Right forelimb (tissue), 1 donor: ENCODE results near the gene COL5A1.

Source experiments
- DNase-seq: peaks from one replicate; pipeline ENCODE4 v3.0.0-alpha.2; 2018

Gene COL5A1

DNA sequence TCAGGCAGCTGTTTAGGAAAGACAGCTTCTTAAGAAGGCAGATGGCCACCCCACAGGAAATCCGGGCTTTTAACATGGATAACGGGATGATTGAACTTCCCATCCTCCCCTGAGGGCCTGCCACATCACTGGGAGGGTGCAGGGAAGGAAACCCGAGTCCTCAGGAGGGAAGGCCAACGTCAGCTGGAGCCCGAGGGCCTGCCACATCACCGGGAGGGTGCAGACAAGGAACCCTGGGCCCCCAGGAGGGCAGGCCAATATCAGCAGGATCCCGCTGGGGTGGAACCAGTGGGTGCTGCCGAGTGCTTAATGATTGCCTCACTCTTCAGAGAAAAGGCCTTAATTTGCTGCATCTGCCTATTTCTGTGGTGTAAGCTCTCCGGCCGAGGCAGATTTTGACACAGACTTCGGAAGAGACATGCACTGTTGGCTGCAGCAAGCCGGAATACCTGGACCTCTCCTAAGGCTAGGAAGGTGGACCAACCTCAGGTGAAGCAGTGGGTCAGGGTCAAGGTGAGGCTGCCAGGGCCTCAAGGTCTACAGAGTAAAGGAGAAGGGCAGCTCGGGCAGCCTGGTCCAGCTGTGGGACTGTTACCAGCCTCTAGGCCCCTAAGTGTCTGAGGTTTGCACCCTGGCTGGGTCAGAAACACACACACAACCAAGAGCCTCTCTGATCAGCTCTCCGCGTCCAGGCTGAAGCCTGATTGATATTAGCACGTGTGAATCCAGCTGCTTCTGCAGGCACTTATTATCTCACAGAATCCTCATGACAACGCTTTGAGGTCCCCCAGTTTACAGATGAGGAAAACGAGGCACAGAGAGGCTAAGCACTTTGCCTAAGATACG is 14.8 kb upstream of the COL5A1 start:
- peak; percentile 42 for DNase-seq

DNA sequence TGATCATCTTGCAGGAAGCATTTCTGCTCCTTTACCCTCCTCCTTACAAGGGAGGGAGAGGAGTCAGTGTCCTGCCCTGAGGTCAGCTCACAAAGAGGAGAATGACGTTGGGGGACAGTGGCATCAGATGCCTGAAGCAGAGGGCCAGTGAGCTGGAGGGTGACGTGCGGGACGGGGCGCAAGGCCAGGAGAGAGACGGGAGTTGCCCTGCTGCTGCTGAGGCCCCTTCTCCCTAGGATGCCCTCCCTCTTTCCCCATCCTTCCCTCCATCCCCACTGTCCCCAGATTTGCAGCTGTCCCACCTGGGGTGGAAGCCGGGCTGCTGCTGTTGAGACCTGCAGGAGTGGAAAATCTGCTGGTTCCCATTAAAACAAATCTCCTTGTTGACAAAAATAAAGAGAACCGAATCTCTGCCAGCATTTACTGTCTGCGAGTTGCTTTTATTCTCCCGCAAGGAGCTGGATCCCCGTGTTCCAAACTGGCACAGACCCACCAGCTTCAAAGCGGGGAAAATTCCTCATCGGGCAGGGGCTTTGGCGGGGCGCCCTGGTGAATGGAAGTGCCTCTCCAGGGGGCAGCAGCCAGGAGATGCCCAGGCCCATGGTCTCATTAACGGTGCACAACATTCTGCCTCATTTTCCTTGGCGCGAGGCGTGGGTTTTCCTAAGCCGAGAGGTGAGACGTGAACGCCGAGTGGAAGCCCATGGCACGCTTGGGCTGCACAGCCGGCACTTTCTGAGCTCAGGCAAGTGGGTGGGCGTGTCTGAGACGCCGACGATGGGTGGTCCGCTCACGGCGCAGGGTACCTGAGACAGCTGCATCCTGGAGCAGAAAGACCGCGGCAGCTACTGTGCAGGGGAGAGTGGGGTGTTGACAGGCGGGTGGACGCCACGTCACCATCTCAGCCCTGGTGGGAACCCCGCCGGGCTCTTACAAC is 13.9 kb upstream of the COL5A1 start:
- peak; percentile 50 for DNase-seq

DNA sequence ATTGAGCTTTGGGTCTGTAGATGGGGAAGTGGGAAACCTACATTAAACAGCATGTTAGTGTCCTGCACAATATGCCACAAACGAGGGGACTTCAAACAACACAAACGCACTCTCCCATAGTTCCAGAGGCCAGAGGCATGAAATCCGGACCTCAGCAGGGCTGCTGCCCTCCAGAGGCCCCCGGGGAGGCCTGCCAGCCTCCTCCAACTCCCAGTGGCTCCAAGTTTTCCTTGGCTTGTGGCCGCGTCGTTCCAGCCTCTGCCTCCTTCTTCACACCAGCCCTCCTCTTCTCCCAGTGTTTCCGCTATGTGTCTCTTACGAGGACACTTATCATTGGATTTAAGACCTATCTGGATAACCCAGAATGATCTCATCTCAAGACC is 13.3 kb upstream of the COL5A1 start:
- no peak for DNase-seq

DNA sequence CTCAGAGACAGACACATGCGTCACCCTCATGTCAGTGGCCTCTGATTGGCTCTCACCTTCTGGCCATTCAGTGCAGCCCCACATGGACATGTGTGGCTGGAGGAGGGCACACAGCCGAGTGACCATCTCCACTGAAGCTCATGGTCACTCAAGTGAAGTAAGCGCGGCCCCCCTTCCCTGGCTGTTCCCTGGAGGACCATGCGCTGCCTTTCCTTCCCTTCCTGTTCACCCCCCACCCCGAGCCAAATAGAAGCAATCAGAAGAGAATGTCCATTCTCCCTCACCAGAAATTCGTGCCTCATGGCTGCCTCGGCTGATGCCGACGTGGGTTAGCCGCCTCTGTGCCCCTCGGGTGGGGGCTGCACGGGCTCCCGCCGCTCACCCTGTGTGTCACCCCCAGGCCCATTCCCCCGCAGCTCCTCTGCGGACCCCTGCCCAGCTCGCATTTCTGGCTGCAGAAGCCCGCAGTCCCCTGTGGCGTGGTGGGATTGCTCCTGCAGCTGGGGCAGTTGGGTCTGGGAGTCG is 12.5 kb upstream of the COL5A1 start:
- peak; percentile 35 for DNase-seq

DNA sequence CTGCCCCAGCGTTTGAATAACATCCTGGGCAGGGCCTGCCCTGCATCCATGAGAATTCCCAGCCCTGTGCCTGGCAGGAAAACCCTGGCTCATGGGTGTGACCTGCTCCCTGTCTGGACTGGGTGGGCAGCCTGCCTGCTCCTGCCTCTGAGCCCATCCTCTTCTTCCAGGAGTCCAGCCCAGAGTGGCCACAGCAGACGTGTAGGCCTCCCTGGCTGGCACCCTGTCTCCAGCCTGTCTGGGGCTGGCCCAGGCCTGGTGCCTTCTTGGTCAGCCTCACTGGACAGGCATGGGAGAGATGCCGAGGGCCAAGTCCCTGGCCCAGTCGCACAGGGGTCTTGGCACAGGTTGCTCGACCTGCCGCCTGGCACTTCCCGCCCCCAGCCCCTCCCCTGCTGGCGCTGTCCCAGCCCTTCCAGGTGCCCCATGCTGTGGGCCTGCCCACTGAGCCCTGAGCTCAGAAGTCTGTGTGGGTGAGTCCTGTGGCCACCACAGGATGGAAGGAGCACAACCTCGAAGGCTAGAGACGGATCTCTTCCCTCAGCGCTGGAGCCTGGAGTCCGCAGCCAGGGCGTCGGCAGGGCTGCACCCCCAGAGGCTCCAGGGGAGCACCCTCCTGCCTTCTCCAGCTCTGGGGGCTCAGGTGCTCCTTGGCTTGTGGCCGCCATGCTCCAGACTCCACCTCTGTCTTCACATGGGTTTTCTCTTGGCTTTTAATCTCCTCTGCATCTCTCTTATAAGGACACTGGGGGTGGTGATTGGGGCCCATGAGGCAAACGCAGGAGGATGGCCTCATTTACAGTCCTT is 11.8 kb upstream of the COL5A1 start:
- DNase-seq: peak; percentile 45

DNA sequence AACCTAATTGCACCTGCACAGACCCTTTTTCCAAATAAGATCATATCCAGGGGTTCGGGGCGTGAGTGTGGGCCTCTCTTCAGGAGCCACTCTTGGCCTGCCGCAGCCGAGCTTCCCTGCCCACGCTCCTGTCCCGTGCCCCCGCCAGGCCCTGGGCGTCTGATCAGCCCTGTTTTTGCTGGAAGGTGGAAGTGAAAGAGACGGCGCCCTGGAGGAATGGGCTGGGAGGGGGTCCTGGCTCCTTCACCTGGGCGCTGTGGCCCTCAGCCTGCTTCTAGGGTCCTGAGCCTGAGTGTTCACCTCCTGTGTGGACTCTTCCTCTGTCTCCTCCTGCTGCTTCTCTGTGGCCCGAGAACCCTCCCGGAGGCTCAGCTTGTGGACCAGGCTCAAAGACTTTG is 11.2 kb upstream of the COL5A1 start:
- peak; percentile 24 for DNase-seq

DNA sequence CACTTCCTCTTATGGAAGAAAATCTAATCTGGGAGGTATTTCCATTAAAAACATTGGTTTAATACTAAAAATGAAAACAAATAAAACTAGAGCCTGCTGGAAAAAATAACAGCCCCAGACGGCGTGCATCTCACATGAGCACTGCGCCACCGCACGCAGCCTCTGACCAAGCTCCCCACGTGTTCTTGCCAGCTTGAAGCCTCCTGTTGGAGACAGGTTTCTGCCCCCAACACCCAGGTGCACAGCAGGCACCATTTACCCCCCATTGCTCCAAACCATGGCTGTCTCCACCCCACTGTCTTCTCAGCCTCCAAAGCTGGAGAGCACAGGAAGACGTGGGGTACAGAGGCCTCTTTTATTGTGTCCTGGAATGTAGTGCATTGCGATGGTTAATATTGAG is 10.7 kb upstream of the COL5A1 start:
- DNase-seq: no peak

DNA sequence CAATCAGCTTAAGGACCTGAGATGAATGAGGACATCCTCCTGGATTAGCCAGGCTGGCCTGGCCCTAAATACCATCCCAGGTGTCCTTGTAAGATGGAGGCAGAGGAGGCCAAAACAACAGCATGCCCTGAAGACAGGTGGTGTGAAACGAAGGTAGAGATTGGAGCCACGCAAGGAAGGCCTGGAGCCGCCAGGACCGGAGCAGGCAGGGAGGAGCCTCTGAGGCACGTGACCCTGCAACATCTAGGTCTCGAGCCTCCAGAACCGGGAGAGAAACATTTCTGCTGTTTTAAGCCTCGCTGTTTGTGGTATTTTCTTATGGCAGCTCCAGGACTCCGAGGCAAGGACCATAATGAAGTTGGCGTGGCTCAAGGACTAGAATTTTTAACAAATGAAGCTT is 9.7 kb upstream of the COL5A1 start:
- no peak for DNase-seq

DNA sequence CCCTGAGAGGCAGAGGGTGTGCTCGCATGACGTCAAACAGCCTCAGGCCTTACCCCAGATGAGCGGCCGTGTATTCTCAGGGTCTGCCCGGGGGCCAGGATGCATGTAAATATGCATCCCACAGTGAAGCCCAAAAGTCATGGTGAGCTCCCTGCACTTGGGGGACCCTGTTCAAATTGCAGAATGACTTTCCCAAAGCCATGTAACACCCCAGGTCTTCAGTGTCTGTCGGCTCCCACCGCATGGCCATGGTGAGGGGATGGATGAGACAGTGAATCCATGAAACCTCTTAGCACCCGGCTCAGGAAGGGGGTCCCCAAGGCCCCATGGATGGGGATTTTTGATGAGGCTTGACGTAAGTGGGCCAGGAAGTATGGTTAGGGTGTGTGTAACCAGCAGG is 9.3 kb upstream of the COL5A1 start:
- peak; percentile 30 for DNase-seq

DNA sequence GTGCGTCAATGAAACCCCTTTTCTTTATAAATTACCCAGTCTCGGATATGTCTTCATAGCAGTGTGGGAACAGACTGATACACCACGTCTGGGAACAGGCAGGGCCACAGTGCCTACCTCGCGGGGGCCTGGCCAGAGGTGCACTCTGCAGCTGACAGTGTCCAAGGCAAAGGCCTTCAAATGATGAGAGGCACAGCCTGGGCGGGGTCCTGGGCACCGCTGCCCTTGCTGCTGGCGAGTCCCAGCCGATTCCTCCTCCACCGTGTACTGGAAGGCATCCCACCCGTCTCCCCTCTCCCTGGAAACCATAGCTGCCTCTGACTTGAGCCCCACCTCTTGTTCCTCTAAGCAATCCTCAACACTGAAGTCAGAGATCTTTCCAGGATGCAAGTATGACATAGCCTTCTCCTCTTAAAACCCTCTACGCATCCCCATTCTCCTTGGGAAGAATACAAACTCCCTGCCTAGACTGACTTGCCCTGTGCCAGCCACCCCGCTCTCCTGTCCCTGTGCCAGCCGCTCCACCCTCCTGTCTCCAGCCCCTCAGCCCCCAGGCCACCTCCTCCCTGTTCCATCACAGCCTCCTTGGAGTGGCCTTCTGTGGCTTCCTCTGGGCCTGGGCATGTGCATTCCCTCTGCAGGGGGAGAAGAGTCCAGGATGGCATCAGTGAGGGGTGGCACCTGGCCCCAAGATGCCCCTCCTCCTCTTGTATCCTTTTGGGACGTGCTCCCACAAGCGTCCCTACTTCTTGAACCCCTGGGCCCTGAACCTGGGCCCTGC is 8.1 kb upstream of the COL5A1 start:
- DNase-seq: peak; percentile 43

DNA sequence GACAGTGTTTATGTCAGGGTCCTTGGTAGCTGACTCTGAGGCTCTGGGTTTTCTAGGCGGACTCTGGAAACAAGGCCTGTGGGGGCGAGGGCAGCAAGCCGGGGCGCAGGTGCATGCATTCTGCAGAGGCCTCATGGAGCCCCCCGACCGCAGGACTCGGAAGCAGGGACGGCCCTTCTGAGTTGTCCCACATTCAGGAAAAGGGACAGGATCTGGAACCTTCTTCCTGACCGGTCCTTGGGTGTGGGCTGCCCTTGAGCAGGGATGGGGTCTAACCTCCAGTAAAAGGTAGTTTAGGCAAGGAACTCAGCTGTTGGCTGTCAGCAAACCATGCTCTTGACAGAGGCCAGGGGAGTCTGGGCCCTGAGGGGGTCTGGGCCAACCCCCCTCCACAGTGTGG is 7.4 kb upstream of the COL5A1 start:
- DNase-seq: no peak

DNA sequence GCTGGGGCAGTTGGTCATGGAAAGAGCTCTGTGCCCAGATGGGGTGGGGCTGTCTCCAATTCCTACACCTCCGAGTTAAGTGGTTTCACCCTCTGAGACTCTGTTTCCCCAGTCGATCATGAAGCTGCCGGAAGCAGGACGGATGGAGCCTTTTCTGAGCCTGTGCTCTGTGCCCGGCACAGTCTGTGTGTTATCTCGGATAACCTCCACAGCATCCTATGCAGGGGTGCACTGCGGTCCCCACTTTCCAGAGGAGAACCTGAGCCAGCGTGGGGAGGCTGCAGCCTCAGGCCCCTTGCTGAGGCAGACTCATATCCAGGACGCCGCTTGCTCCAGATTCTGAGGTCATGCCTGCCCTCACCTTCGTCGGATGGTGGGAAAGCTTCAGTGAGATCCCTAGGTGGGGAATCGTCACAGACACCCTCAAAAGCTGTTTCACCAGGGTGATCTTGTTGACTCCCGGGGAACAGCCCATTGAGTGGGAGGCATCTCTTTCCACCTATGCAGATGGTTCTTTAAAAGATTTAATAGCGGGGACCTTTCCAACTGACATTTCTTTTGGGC is 6.9 kb upstream of the COL5A1 start:
- DNase-seq: peak; percentile 32

DNA sequence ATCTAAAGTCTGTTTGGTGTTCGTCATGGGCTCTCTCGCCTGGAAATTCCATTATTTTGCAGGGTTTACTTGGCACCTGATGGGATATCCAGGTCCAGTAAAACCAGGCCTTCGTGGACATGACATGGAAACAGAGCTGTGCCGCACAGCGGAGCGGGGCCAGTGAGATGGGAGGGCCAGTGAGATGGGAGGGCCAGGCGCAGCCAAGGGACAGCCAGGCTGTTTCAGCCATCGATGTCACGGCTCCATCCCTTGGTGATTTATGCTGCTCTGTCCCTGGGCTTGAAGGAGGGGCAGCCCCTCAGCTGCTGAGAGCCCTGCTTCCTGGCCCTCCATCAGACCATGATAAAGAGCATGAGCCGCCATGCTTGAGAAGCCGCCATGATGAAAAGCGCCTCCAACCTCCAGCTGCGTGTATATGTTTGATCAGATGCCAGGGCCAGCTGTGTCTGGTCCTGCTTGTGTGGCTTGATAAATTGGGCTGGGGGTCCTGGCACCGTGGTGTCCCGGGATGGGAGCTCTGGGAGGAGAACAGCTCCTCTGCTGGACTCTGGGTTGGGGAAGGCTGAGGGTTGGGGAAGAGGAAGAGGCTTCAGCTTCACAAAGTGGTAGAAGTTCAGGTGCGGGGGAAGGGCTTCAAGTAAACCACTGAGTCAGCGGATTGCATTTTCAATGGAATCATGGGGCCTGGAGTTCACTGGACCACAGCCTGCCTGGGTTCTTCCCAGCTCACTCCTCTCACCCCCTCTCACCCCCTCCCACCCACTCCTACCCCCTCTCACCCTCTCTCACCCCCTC is 6.1 kb upstream of the COL5A1 start:
- peak; percentile 55 for DNase-seq

DNA sequence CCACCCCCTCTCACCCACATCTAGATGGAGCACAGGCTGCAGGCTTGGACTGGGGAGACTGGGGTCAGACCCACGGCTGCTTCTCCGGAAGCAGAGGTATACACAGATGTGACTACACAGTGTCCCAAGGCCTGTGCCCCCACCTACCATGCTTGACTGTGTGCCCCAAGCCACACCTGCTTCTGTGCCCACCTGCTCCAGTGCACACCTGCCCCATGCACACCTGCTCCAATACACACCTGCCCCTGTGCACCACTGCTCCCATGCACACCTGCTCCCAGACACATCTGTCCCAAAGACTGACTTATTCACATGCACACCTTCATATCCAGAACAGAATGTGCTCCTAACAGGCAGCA is 5.5 kb upstream of the COL5A1 start:
- peak; percentile 33 for DNase-seq

DNA sequence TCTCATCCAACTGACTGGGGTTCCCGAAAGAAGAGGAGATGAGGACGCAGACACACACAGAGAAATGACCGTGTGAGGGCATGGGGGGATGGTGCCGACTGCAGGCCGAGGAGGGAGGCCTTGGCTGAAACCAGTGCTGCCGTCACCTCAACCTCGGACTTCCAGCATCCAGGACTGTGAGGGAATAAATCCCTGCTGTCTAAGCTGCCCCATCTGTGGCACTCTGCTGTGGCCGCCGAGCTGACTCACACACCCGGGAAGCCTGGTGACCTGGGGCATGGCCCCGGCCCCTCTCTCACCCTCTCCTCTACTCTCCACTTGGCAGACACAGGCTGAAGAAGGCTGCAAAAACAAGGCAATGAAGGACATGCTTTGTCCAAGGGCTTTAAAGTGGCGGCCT is 4.4 kb upstream of the COL5A1 start:
- peak; percentile 45 for DNase-seq

DNA sequence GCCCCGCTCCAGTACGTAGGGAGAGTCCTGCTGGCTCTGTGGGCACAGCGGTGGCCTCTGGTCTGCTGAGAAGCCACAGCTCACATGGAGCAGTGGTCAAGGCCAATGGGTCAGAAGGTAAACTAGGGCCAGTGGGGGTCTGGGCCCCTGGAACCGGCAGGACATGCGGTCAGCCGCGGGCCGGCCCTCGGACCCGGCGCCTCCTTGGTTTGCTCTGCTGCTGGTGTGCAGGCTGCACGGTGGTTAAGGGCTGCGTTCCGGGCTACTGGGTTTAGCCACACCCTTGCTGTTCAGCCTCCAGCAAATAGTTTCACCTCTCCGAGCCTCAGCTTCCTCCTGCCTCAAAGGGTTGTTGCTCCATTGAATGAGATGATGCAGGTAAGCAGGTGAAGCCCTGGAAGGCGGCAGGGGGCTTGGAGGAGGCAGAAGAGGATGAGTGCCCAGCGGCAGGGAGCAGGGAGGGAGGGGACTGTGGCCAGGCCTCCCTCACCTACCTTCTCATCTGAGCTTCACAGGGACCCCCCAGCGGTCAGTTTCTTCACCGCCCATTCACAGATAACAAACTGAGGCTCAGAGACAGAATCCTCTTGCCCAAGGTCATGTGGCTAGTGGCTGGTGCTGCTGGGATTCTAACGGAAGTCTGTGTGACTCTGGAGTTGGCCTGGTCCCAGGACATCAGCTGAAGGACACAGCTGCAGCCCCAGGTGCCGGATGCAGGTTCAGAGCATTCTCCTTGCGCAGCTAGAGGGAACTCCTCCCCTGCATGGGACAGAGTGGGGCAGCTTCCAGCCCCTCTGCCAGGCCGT is 3.7 kb upstream of the COL5A1 start:
- DNase-seq: no peak

DNA sequence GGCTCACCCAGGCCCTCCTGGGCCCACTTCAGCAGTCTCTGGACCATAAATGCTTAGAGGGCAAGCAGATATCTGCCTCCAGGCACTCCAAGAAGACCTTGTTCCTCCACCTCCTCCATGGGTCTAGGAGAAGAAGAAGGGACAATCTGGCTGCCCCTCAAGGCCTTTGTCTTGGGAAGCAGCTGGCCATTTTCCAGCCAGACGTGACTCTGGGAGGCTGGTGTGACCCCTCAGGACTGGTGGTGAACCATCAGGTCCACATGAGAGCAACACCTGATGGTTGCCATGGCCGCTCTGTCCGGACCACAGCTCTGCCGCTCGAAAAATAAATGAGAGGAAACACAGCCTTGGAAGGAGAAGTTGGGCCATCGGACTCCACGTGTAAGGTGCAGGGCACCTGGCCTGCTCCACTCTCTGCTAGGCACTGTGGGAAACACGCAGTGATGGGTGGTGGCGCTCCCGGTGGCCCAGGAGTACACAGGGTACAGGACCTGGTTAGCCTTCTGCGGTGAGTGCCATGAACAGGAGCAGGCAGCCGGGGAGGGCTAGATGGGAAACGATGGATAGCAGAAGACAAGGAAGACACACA is 3.0 kb upstream of the COL5A1 start:
- no peak for DNase-seq

DNA sequence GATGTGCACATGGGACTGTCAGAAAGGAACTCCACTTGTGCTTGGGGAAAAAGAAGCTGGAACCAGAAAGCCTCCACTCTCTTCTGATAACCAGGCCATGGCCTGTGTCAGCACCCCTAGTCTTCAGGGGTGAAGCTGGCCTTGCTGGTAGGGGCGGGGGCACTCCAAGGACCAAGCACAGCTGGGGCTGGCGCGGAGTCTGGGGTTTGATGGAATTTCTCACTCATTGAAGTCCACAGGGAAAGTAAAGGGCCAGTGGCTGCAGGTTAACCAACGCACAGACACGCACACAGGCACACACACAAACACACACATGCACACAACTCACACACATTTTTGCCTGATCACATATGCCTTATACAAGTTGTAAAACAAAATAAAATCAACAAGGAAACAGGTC is 1.6 kb upstream of the COL5A1 start:
- no peak for DNase-seq

DNA sequence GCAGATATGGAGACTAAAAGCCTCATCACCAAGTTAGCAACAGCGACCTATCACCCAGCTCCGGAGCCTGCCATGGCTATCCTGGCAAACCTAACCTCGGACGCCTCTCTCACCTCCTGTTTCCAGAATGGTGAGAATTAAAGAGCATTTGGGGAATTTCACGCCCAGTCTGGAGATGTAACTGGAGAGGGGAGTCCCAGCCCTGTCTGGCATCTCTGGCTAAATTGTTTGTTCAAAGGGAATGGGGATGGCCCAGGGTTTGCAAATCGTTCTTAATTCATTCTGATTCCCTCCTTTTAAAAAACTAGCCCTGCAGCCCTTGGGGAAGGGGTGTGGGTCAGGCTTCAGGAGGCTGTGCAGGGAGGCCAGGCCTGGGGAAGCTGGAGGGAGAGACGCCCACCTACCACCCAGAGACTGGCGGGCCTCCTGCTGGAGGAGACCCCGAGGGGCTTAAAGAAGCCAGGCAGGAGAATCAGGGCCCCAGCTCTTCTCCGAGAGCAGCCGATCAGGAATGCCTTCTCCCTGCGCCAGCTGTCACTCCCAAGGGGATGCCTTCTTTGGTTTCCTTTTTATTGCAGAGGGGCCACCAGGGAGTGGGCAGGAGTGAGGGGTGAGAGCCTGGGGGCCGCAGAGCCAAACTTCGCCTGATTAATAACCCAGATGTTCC is 964 bp upstream of the COL5A1 start:
- no peak for DNase-seq
